B cell (primary cell): ENCODE results near the gene CECR2.

Experiments
- CTCF ChIP-seq: fragments of 200-600 bp; IDR thresholded peaks from one replicate; pipeline ENCODE4 v1.8.0; 2022; ENCODE audit warnings: antibody characterized with exemption, mild to moderate bottlenecking
- EZH2 ChIP-seq: IDR thresholded peaks from 2 replicates; pipeline ENCODE4 v1.6.1; 2012; ENCODE audit warnings: borderline replicate concordance, low read depth, mild to moderate bottlenecking, moderate library complexity, low read length; ENCODE audit not compliant: insufficient read depth, poor library complexity, severe bottlenecking

- TF ChIP-seq CTCF, result no peak
- TF ChIP-seq EZH2, result no peak
These were observed 19.0 kb downstream of the CECR2 start for GRCh38 chr22:17388235-17388634.
